PC-3 (cell line): ENCODE measurements around the gene P2RY2. TPM values are rescaled to one million over a fixed set of nuclear protein-coding genes. Genes with fewer than 3 reads are reported as not detected.

Source experiments
- ATAC-seq: fragments of 200-7000 bp; cut with Tn5 transposase; 2 replicates; pipeline ENCODE4 v1.9.1; 2020; ENCODE audit warnings: mild to moderate bottlenecking, moderate library complexity
- BruUV-seq: library from RNA; stranded (reverse); fragments of 400-500 nt; replicated peaks from 2 replicates; lab custom pipeline; 2021; lab: Mats Ljungman, UMichigan
- CTCF ChIA-PET: fragments of 300-600 bp; sonication (Branson Sonifier 250); formaldehyde crosslinking; loops from one replicate; lab custom pipeline; 2022; ENCODE audit warnings: antibody characterized with exemption; lab: Charles Lee
- POLR2A ChIA-PET: fragments of 300-600 bp; sonication (Branson Sonifier 250); formaldehyde crosslinking; loops from one replicate; lab custom pipeline; 2022; ENCODE audit warnings: antibody characterized with exemption; ENCODE audit not compliant: unreplicated experiment; lab: Charles Lee
- DNase-seq: peaks from one replicate; pipeline ENCODE4 v3.0.0-alpha.2; 2015
- H2AFZ ChIP-seq: fragments of 300-600 bp; sonication (generic); 2 replicates; pipeline ENCODE4 v1.6.0; 2016; ENCODE audit warnings: antibody characterized with exemption, low read length
- H3F3A ChIP-seq: fragments of 300-600 bp; sonication (generic); one replicate; pipeline ENCODE4 v1.6.0; 2017; ENCODE audit warnings: antibody characterized with exemption, low read length, control low read depth, mild to moderate bottlenecking; ENCODE audit not compliant: unreplicated experiment
- H3K27ac ChIP-seq: fragments of 300-600 bp; sonication (generic); 2 replicates; pipeline ENCODE4 v1.5.1; 2016; ENCODE audit warnings: mild to moderate bottlenecking, low read length
- H3K27me3 ChIP-seq: fragments of 300-600 bp; sonication (generic); 2 replicates; pipeline ENCODE4 v1.6.1; 2016; ENCODE audit warnings: low read length, mixed read lengths
- H3K36me3 ChIP-seq: fragments of 300-600 bp; sonication (generic); 2 replicates; pipeline ENCODE4 v1.6.1; 2016; ENCODE audit warnings: low read depth, mixed run types, low read length, mixed read lengths
- H3K4me1 ChIP-seq: fragments of 300-600 bp; sonication (generic); 2 replicates; pipeline ENCODE4 v1.5.1; 2016; ENCODE audit warnings: low read length; ENCODE audit not compliant: insufficient read depth
- H3K4me2 ChIP-seq: fragments of 300-600 bp; sonication (generic); 2 replicates; pipeline ENCODE4 v1.6.0; 2016; ENCODE audit warnings: low read length
- H3K4me3 ChIP-seq: fragments of 300-600 bp; sonication (generic); 2 replicates; pipeline ENCODE4 v1.5.1; 2016; ENCODE audit warnings: mild to moderate bottlenecking, low read length, mixed read lengths
- H3K79me2 ChIP-seq: fragments of 300-600 bp; sonication (generic); 2 replicates; pipeline ENCODE4 v1.6.1; 2017; ENCODE audit warnings: low read length, mixed read lengths
- H3K9ac ChIP-seq: fragments of 300-600 bp; sonication (generic); 2 replicates; pipeline ENCODE4 v1.6.0; 2016; ENCODE audit warnings: mild to moderate bottlenecking, low read length
- H3K9me2 ChIP-seq: fragments of 300-600 bp; sonication (generic); replicated peaks from 2 replicates; pipeline ENCODE4 v1.6.1; 2016; ENCODE audit warnings: mixed run types, low read length, mixed read lengths
- H3K9me3 ChIP-seq: fragments of 300-600 bp; sonication (generic); 2 replicates; pipeline ENCODE4 v1.6.1; 2016; ENCODE audit warnings: low read length, mixed read lengths
- H4K20me1 ChIP-seq: fragments of 300-600 bp; sonication (generic); 2 replicates; pipeline ENCODE4 v1.6.1; 2016; ENCODE audit warnings: low read length, mixed read lengths
- CTCF ChIP-seq: fragments of 300-600 bp; sonication (generic); conservative IDR thresholded peaks from 2 replicates; pipeline ENCODE4 v1.5.1; 2017; ENCODE audit warnings: antibody characterized with exemption, low read depth, mild to moderate bottlenecking, low read length
- EZH2 ChIP-seq: fragments of 300-600 bp; sonication (generic); IDR thresholded peaks from one replicate; pipeline ENCODE4 v1.6.1; 2017; ENCODE audit warnings: antibody characterized with exemption, mild to moderate bottlenecking, low read length; ENCODE audit not compliant: unreplicated experiment
- EZH2phosphoT487 ChIP-seq: fragments of 300-600 bp; sonication (generic); IDR thresholded peaks from 2 replicates; pipeline ENCODE4 v1.6.1; 2018; ENCODE audit warnings: mild to moderate bottlenecking, antibody characterized with exemption, low read length, borderline replicate concordance
- intact Hi-C: fragments of 100-400 bp; cut with micrococcal nuclease; formaldehyde crosslinking; loops from 2 replicates; pipeline ENCODE4 v1.9.0; 2023
- total RNA-seq: library from RNA; depleted of rRNA; stranded (reverse); fragments of >200 nt; gene quantifications from 2 replicates; pipeline ENCODE4 v1.2.3, GENCODE V29; 2014

The P2RY2 gene
- total RNA-seq, 1 experiment from 2014 or later: 54.8 TPM

GRCh38 chr11:73203790-73204189 is 14.3 kb upstream of the P2RY2 start:
- ChIA-PET CTCF (no interaction called here), POLR2A (no interaction called here)
- Histone ChIP-seq H3K4me3 (no peak overlapping the region), H3K9me3 (no peaks in the 10 kb centered on the region), H3K79me2 (no peaks in the 10 kb centered on the region), H3K4me1 (peaks cover 42% of the 10 kb centered on the region), H2AFZ (no peak overlapping the region), H4K20me1 (no peaks in the 10 kb centered on the region), H3K9ac (no peak overlapping the region), H3K9me2 (no peaks in the 10 kb centered on the region), H3K27ac (no peak overlapping the region), H3K27me3 (no peaks in the 10 kb centered on the region), H3F3A (no peaks in the 10 kb centered on the region), H3K4me2 (no peak overlapping the region), H3K36me3 (no peaks in the 10 kb centered on the region)
- intact Hi-C loops: no loop called here
- BruUV-seq: no TSS peak
- TF ChIP-seq CTCF: no peak
- DNase-seq: no peak
- no peak for ATAC-seq

GRCh38 chr11:73204711-73205121 is 13.4 kb upstream of the P2RY2 start:
- no peak for ATAC-seq
- intact Hi-C loops: no loop called here
- ChIA-PET CTCF (no interaction called here), POLR2A (no interaction called here)
- H3K36me3 ChIP-seq: no peaks in the 10 kb centered on the region
- no peaks in the 10 kb centered on the region for H3F3A ChIP-seq
- no peak for TF ChIP-seq EZH2phosphoT487
- TF ChIP-seq EZH2: no peak
- H3K4me1 ChIP-seq: peaks cover 40% of the 10 kb centered on the region
- no TSS peak for BruUV-seq
- no peak overlapping the region for H2AFZ ChIP-seq
- no peak overlapping the region for H3K4me3 ChIP-seq
- no peaks in the 10 kb centered on the region for H3K27me3 ChIP-seq
- no peak for DNase-seq
- H3K9ac ChIP-seq: no peak overlapping the region
- H3K4me2 ChIP-seq: no peak overlapping the region
- no peak overlapping the region for H3K27ac ChIP-seq
- no peaks in the 10 kb centered on the region for H3K9me2 ChIP-seq
- no peaks in the 10 kb centered on the region for H3K9me3 ChIP-seq
- H3K79me2 ChIP-seq: no peaks in the 10 kb centered on the region
- H4K20me1 ChIP-seq: no peaks in the 10 kb centered on the region

- Histone ChIP-seq H3K4me2 (peak overlapping the region; percentile 64; the same call in 1 of the 2 replicates), H3K36me3 (no peaks in the 10 kb centered on the region), H3K4me3 (no peak overlapping the region), H3K27ac (peak overlapping the region; percentile 42), H2AFZ (no peak overlapping the region), H3K79me2 (no peaks in the 10 kb centered on the region), H4K20me1 (no peaks in the 10 kb centered on the region), H3K9me2 (no peaks in the 10 kb centered on the region), H3F3A (no peaks in the 10 kb centered on the region), H3K27me3 (no peaks in the 10 kb centered on the region), H3K9ac (no peak overlapping the region), H3K4me1 (peaks cover 30% of the 10 kb centered on the region), H3K9me3 (no peaks in the 10 kb centered on the region)
- intact Hi-C loops: loop anchor here (1.0 to 2.0 kb wide), 2 partner anchors 12 to 19 kb away; partner anchors contain the start of gene P2RY2
- TF ChIP-seq EZH2: no peak
- no peak for TF ChIP-seq EZH2phosphoT487
- TF ChIP-seq CTCF: no peak
- ATAC-seq: no peak
- ChIA-PET CTCF (no interaction called here), POLR2A (interaction anchor here (1.4 to 1.5 kb wide), 2 partner anchors 11 to 20 kb away, joined by 4 to 5 read pairs; no protein-coding TSS in a partner anchor)
- no peak for DNase-seq
- BruUV-seq: no TSS peak
Observed at GRCh38 chr11:73205661-73206343, 12.3 kb upstream of the P2RY2 start.
